Measurements from ENCODE around the gene STRIP1.
A peak's percentile ranks its signal among the peaks of the same experiment; 100 is the strongest.

The STRIP1 gene

GRCh38 chr1:110034451-110035235 lies at the start of gene STRIP1:
TSS of gene STRIP1 (plus strand) at chr1:110034624. CDS start at chr1:110034638, 14 bp downstream.
- peak; percentile 94 for DNase-seq

- DNase-seq, result no peak
These were observed 49.0 kb upstream of the STRIP1 start for GRCh38 chr1:109985247-109986053.

GRCh38 chr1:109986054-109986444 lies 48.4 kb upstream of the STRIP1 start:
- no peak for DNase-seq

GRCh38 chr1:109988349-109988914 lies 46.0 kb upstream of the STRIP1 start:
- DNase-seq, result no peak

GRCh38 chr1:109989506-109990301 lies 44.7 kb upstream of the STRIP1 start:
- no peak for DNase-seq

GRCh38 chr1:109990302-109990653 lies 44.1 kb upstream of the STRIP1 start:
- no peak for DNase-seq

- DNase-seq, result no peak
These were observed 43.0 kb upstream of the STRIP1 start for GRCh38 chr1:109991400-109991925.

GRCh38 chr1:109993885-109994284 lies 40.5 kb upstream of the STRIP1 start:
- DNase-seq, result peak; percentile 54

- DNase-seq, result no peak
These were observed 39.8 kb upstream of the STRIP1 start for GRCh38 chr1:109994654-109995053.

GRCh38 chr1:109995536-109995935 lies 38.9 kb upstream of the STRIP1 start:
- DNase-seq, result no peak

- DNase-seq, result no peak
These were observed 37.9 kb upstream of the STRIP1 start for GRCh38 chr1:109996476-109996875.

- no peak for DNase-seq
These were observed 37.1 kb upstream of the STRIP1 start for GRCh38 chr1:109997204-109997866.

- no peak for DNase-seq
These were observed 36.6 kb upstream of the STRIP1 start for GRCh38 chr1:109997867-109998229.

GRCh38 chr1:110002695-110003094 lies 31.7 kb upstream of the STRIP1 start:
- DNase-seq, result no peak

GRCh38 chr1:110003747-110004428 lies 30.5 kb upstream of the STRIP1 start:
- peak; percentile 100 for DNase-seq

- no peak for DNase-seq
These were observed 29.8 kb upstream of the STRIP1 start for GRCh38 chr1:110004583-110004982.

GRCh38 chr1:110005971-110006370 lies 28.5 kb upstream of the STRIP1 start:
- no peak for DNase-seq

GRCh38 chr1:110006516-110006915 lies 27.9 kb upstream of the STRIP1 start:
- DNase-seq, result no peak

GRCh38 chr1:110007046-110007830 lies 27.2 kb upstream of the STRIP1 start:
- DNase-seq, result no peak

GRCh38 chr1:110008971-110009565 lies 25.4 kb upstream of the STRIP1 start:
- no peak for DNase-seq

All from NCI-H226 (cell line).